SK-N-SH (cell line): Measurements from ENCODE around the gene DYNLT2B.

Experiments
- ELF1 ChIP-seq: IDR thresholded peaks from 2 replicates; pipeline ENCODE4 v1.4.0; 2012
- GABPA ChIP-seq: IDR thresholded peaks from 2 replicates; pipeline ENCODE4 v1.4.0; 2012; ENCODE audit warnings: low read depth, mild to moderate bottlenecking
- JUND ChIP-seq: IDR thresholded peaks from 2 replicates; pipeline ENCODE4 v1.4.0; 2012
- MXI1 ChIP-seq: IDR thresholded peaks from 2 replicates; pipeline ENCODE4 v1.6.1; 2012; ENCODE audit warnings: mild to moderate bottlenecking, low read depth, low read length, improper control_type of control experiment
- NFIC ChIP-seq: IDR thresholded peaks from 2 replicates; pipeline ENCODE4 v1.4.0; 2012; ENCODE audit warnings: borderline replicate concordance
- POLR2AphosphoS5 ChIP-seq: IDR thresholded peaks from 2 replicates; pipeline ENCODE4 v1.6.1; 2012; ENCODE audit warnings: low read depth, low read length
- RAD21 ChIP-seq: IDR thresholded peaks from 2 replicates; pipeline ENCODE4 v1.6.1; 2012; ENCODE audit warnings: mild to moderate bottlenecking, low read length
- SMC3 ChIP-seq: IDR thresholded peaks from 2 replicates; pipeline ENCODE4 v1.6.1; 2012; ENCODE audit warnings: low read depth, low read length, improper control_type of control experiment
- TAF1 ChIP-seq: IDR thresholded peaks from 2 replicates; pipeline ENCODE4 v1.6.1; 2012; ENCODE audit warnings: low read depth, mild to moderate bottlenecking, low read length, moderate library complexity, borderline replicate concordance
- TF ChIP-seq, protein P1 (sequence below): fragments of 200-600 bp; sonication (generic); IDR thresholded peaks from 2 replicates; pipeline ENCODE4 v1.6.1; 2017; ENCODE audit warnings: antibody characterized with exemption, mild to moderate bottlenecking, moderate library complexity
- TF ChIP-seq, protein P2 (sequence below): IDR thresholded peaks from 2 replicates; pipeline ENCODE4 v1.6.1; 2012; ENCODE audit warnings: mild to moderate bottlenecking, low read depth, low read length, moderate library complexity
- TF ChIP-seq, protein P3 (sequence below): fragments of 150-350 bp; IDR thresholded peaks from 2 replicates; pipeline ENCODE4 v1.6.1; 2017; ENCODE audit warnings: antibody characterized with exemption, low read length, low read depth, borderline replicate concordance
- TF ChIP-seq, protein P4 (sequence below): fragments of 150-350 bp; IDR thresholded peaks from 2 replicates; pipeline ENCODE4 v1.6.1; 2016; ENCODE audit warnings: mild to moderate bottlenecking, low read depth, low read length

DNA sequence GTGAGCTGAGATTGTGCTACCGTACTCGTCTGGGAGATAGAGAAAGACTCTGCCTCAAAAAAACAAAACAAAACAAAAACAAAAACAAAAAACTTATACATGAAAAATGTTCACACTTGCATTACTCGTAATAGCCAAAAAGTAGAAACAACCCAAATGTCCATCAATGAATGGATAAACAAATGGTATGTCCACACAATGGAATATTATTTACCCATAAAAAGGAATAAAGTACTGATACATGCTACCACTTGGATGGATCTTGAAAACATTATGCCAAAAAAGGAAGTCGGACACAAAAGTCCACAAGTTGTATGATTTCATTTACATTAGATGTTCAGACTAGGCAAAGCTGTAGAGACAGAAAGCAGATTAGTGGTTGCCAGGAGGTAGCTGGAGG lies 57.3 kb downstream of the DYNLT2B start:
- TF ChIP-seq, protein P1, sequence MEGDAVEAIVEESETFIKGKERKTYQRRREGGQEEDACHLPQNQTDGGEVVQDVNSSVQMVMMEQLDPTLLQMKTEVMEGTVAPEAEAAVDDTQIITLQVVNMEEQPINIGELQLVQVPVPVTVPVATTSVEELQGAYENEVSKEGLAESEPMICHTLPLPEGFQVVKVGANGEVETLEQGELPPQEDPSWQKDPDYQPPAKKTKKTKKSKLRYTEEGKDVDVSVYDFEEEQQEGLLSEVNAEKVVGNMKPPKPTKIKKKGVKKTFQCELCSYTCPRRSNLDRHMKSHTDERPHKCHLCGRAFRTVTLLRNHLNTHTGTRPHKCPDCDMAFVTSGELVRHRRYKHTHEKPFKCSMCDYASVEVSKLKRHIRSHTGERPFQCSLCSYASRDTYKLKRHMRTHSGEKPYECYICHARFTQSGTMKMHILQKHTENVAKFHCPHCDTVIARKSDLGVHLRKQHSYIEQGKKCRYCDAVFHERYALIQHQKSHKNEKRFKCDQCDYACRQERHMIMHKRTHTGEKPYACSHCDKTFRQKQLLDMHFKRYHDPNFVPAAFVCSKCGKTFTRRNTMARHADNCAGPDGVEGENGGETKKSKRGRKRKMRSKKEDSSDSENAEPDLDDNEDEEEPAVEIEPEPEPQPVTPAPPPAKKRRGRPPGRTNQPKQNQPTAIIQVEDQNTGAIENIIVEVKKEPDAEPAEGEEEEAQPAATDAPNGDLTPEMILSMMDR, result no peak
- no peak for TF ChIP-seq TAF1
- no peak for TF ChIP-seq RAD21
- no peak for TF ChIP-seq MXI1
- TF ChIP-seq, protein P2, sequence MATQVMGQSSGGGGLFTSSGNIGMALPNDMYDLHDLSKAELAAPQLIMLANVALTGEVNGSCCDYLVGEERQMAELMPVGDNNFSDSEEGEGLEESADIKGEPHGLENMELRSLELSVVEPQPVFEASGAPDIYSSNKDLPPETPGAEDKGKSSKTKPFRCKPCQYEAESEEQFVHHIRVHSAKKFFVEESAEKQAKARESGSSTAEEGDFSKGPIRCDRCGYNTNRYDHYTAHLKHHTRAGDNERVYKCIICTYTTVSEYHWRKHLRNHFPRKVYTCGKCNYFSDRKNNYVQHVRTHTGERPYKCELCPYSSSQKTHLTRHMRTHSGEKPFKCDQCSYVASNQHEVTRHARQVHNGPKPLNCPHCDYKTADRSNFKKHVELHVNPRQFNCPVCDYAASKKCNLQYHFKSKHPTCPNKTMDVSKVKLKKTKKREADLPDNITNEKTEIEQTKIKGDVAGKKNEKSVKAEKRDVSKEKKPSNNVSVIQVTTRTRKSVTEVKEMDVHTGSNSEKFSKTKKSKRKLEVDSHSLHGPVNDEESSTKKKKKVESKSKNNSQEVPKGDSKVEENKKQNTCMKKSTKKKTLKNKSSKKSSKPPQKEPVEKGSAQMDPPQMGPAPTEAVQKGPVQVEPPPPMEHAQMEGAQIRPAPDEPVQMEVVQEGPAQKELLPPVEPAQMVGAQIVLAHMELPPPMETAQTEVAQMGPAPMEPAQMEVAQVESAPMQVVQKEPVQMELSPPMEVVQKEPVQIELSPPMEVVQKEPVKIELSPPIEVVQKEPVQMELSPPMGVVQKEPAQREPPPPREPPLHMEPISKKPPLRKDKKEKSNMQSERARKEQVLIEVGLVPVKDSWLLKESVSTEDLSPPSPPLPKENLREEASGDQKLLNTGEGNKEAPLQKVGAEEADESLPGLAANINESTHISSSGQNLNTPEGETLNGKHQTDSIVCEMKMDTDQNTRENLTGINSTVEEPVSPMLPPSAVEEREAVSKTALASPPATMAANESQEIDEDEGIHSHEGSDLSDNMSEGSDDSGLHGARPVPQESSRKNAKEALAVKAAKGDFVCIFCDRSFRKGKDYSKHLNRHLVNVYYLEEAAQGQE, result no peak
- no peak for TF ChIP-seq POLR2AphosphoS5
- no peak for TF ChIP-seq NFIC
- TF ChIP-seq, protein P3, sequence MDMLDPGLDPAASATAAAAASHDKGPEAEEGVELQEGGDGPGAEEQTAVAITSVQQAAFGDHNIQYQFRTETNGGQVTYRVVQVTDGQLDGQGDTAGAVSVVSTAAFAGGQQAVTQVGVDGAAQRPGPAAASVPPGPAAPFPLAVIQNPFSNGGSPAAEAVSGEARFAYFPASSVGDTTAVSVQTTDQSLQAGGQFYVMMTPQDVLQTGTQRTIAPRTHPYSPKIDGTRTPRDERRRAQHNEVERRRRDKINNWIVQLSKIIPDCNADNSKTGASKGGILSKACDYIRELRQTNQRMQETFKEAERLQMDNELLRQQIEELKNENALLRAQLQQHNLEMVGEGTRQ, result no peak
- TF ChIP-seq GABPA, result no peak
- no peak for TF ChIP-seq JUND
- no peak for TF ChIP-seq SMC3
- TF ChIP-seq, protein P4, sequence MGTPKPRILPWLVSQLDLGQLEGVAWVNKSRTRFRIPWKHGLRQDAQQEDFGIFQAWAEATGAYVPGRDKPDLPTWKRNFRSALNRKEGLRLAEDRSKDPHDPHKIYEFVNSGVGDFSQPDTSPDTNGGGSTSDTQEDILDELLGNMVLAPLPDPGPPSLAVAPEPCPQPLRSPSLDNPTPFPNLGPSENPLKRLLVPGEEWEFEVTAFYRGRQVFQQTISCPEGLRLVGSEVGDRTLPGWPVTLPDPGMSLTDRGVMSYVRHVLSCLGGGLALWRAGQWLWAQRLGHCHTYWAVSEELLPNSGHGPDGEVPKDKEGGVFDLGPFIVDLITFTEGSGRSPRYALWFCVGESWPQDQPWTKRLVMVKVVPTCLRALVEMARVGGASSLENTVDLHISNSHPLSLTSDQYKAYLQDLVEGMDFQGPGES, result no peak
- no peak for TF ChIP-seq ELF1
